IMR-90 (cell line): ENCODE results near the gene DLGAP4. TPM values are rescaled to one million over a fixed set of nuclear protein-coding genes. Genes with fewer than 3 reads are reported as not detected.

Source experiments
- ATAC-seq: fragments of 200-7000 bp; cut with Tn5 transposase; 2 replicates; pipeline ENCODE4 v1.9.1; 2020; ENCODE audit warnings: low read depth, mild to moderate bottlenecking, moderate library complexity
- BruUV-seq: library from RNA; stranded (reverse); fragments of 400-500 nt; replicated peaks from 2 replicates; lab custom pipeline; 2021; lab: Mats Ljungman, UMichigan
- CTCF ChIA-PET: fragments of 300-600 bp; formaldehyde crosslinking; extraction: SDS; loops from one replicate; lab custom pipeline; 2021; ENCODE audit warnings: antibody characterized with exemption; lab: Yijun Ruan, JAX
- POLR2A ChIA-PET: fragments of 300-600 bp; sonication (Branson Sonifier 250); formaldehyde crosslinking; loops from one replicate; lab custom pipeline; 2022; ENCODE audit warnings: antibody characterized with exemption; ENCODE audit not compliant: unreplicated experiment; lab: Charles Lee
- DNase-seq: peaks from one replicate; pipeline ENCODE4 v3.0.0; 2013
- H2AFZ ChIP-seq: replicated peaks from 2 replicates; pipeline ENCODE3; 2013; ENCODE audit warnings: low read length, mild to moderate bottlenecking; ENCODE audit not compliant: poor library complexity
- H2AK5ac ChIP-seq: 2 replicates; pipeline ENCODE4 v1.6.1; 2013; ENCODE audit warnings: low read depth, low read length, inconsistent platforms
- H2AK9ac ChIP-seq: replicated peaks from 2 replicates; pipeline ENCODE3; 2013; ENCODE audit warnings: mild to moderate bottlenecking, low read depth, low read length, moderate library complexity; ENCODE audit not compliant: poor library complexity
- H2BK120ac ChIP-seq: 2 replicates; pipeline ENCODE4 v1.6.1; 2013; ENCODE audit warnings: low read depth, low read length, inconsistent platforms
- H2BK15ac ChIP-seq: 3 replicates; pipeline ENCODE4 v1.6.1; 2013; ENCODE audit warnings: low read depth, low read length, inconsistent platforms
- H2BK20ac ChIP-seq: 2 replicates; pipeline ENCODE4 v1.6.1; 2013; ENCODE audit warnings: low read depth, mild to moderate bottlenecking, inconsistent platforms, low read length, moderate library complexity
- H2BK5ac ChIP-seq: 2 replicates; pipeline ENCODE4 v1.6.1; 2013; ENCODE audit warnings: mild to moderate bottlenecking, low read depth, low read length, inconsistent platforms; ENCODE audit not compliant: poor library complexity, severe bottlenecking
- H3K14ac ChIP-seq: replicated peaks from 2 replicates; pipeline ENCODE4 v1.6.1; 2013; ENCODE audit warnings: low read depth, low read length, inconsistent platforms
- H3K18ac ChIP-seq: 2 replicates; pipeline ENCODE4 v1.6.1; 2013; ENCODE audit warnings: low read depth, low read length, control low read depth
- H3K23ac ChIP-seq: 2 replicates; pipeline ENCODE4 v1.6.1; 2013; ENCODE audit warnings: low read depth, low read length, inconsistent platforms
- H3K27ac ChIP-seq: 2 replicates; pipeline ENCODE4 v1.5.1; 2013; ENCODE audit warnings: mild to moderate bottlenecking, control low read depth, low read length; ENCODE audit not compliant: insufficient read depth
- H3K27me3 ChIP-seq: 2 replicates; pipeline ENCODE4 v1.6.1; 2013; ENCODE audit warnings: low read length; ENCODE audit not compliant: control insufficient read depth, insufficient read depth
- H3K36me3 ChIP-seq: 2 replicates; pipeline ENCODE4 v1.6.1; 2013; ENCODE audit warnings: low read length, mixed read lengths; ENCODE audit not compliant: control insufficient read depth, insufficient read depth
- H3K4ac ChIP-seq: 2 replicates; pipeline ENCODE4 v1.6.1; 2013; ENCODE audit warnings: low read depth, low read length, inconsistent platforms
- H3K4me1 ChIP-seq: 2 replicates; pipeline ENCODE4 v1.6.1; 2013; ENCODE audit warnings: low read length, mixed read lengths; ENCODE audit not compliant: control insufficient read depth, insufficient read depth
- H3K4me2 ChIP-seq: 2 replicates; pipeline ENCODE4 v1.6.1; 2013; ENCODE audit warnings: low read depth, mild to moderate bottlenecking, control low read depth, low read length, moderate library complexity
- H3K4me3 ChIP-seq: 2 replicates; pipeline ENCODE4 v1.5.1; 2013; ENCODE audit warnings: low read depth, mild to moderate bottlenecking, control low read depth, low read length, moderate library complexity; ENCODE audit not compliant: insufficient read depth
- H3K56ac ChIP-seq: 2 replicates; pipeline ENCODE4 v1.6.1; 2013; ENCODE audit warnings: low read length, inconsistent platforms; ENCODE audit not compliant: insufficient read depth; ENCODE audit errors: extremely low read depth
- H3K79me1 ChIP-seq, 2 experiments: 2 replicates each; pipeline ENCODE4 v1.6.1; 2013; ENCODE audit warnings: low read length in 2 of 2, inconsistent platforms in 1 of 2, low read depth in 1 of 2
- H3K9ac ChIP-seq: 2 replicates; pipeline ENCODE4 v1.6.1; 2013; ENCODE audit warnings: low read depth, low read length, control low read depth
- H3K9me1 ChIP-seq: 2 replicates; pipeline ENCODE4 v1.6.1; 2013; ENCODE audit warnings: low read length, inconsistent platforms; ENCODE audit not compliant: insufficient read depth
- H3K9me3 ChIP-seq: 2 replicates; pipeline ENCODE4 v1.6.1; 2013; ENCODE audit warnings: low read length; ENCODE audit not compliant: control insufficient read depth, insufficient read depth
- H4K20me1 ChIP-seq: 2 replicates; pipeline ENCODE4 v1.6.1; 2013; ENCODE audit warnings: low read length, inconsistent platforms; ENCODE audit not compliant: insufficient read depth
- H4K5ac ChIP-seq: 2 replicates; pipeline ENCODE4 v1.6.1; 2013; ENCODE audit warnings: mild to moderate bottlenecking, low read depth, low read length, control low read depth
- H4K8ac ChIP-seq, 2 experiments: 2 replicates each; pipeline ENCODE4 v1.6.1; 2013; ENCODE audit warnings: low read depth in 2 of 2, low read length in 2 of 2, control low read depth in 1 of 2, inconsistent platforms in 1 of 2
- H4K91ac ChIP-seq: 2 replicates; pipeline ENCODE4 v1.6.1; 2013; ENCODE audit warnings: low read depth, low read length, inconsistent platforms; ENCODE audit not compliant: insufficient read depth
- BHLHE40 ChIP-seq: fragments of 150-350 bp; IDR thresholded peaks from 2 replicates; pipeline ENCODE4 v1.6.1; 2016; ENCODE audit warnings: mild to moderate bottlenecking, low read depth, low read length
- CEBPB ChIP-seq: IDR thresholded peaks from 2 replicates; pipeline ENCODE4 v1.6.1; 2012; ENCODE audit warnings: low read depth, low read length, improper control_type of control experiment
- CHD1 ChIP-seq: IDR thresholded peaks from 2 replicates; pipeline ENCODE4 v1.6.1; 2012; ENCODE audit warnings: low read depth, low read length, improper control_type of control experiment
- FOS ChIP-seq: fragments of 150-350 bp; IDR thresholded peaks from 2 replicates; pipeline ENCODE4 v1.6.1; 2016; ENCODE audit warnings: low read depth, low read length
- MAZ ChIP-seq: IDR thresholded peaks from 2 replicates; pipeline ENCODE4 v1.6.1; 2012; ENCODE audit warnings: low read depth, mild to moderate bottlenecking, low read length, improper control_type of control experiment, moderate library complexity, borderline replicate concordance
- MXI1 ChIP-seq: IDR thresholded peaks from 2 replicates; pipeline ENCODE4 v1.6.1; 2012; ENCODE audit warnings: low read depth, mild to moderate bottlenecking, low read length, moderate library complexity, borderline replicate concordance
- NFE2L2 ChIP-seq: fragments of 150-350 bp; IDR thresholded peaks from 2 replicates; pipeline ENCODE4 v1.6.1; 2016; ENCODE audit warnings: low read depth, mild to moderate bottlenecking, low read length
- POLR2A ChIP-seq: IDR thresholded peaks from 2 replicates; pipeline ENCODE4 v1.6.1; 2012; ENCODE audit warnings: mild to moderate bottlenecking, low read depth, low read length
- RAD21 ChIP-seq: IDR thresholded peaks from 2 replicates; pipeline ENCODE4 v1.6.1; 2012; ENCODE audit warnings: low read length, improper control_type of control experiment
- RCOR1 ChIP-seq: IDR thresholded peaks from 2 replicates; pipeline ENCODE4 v1.6.1; 2012; ENCODE audit warnings: mild to moderate bottlenecking, low read length, improper control_type of control experiment; ENCODE audit not compliant: insufficient replicate concordance
- RFX5 ChIP-seq: IDR thresholded peaks from 2 replicates; pipeline ENCODE4 v1.8.0; 2012; ENCODE audit warnings: low read depth, mild to moderate bottlenecking, low read length, moderate library complexity
- SMC3 ChIP-seq: fragments of 150-350 bp; IDR thresholded peaks from 2 replicates; pipeline ENCODE4 v1.6.1; 2016; ENCODE audit warnings: low read depth, mild to moderate bottlenecking, antibody characterized with exemption, low read length, moderate library complexity
- WGBS, 2 experiments: methylation state at CpG; one replicate each; pipeline versions ENCODE4 v1.1.5 to v1.1.7; 2013; ENCODE audit warnings: missing lambda C conversion rate in 2 of 2; ENCODE audit not compliant: insufficient read length in 1 of 2; ENCODE audit errors: extremely low coverage in 2 of 2; 5-methylcytosine and 5-hydroxymethylcytosine counted together
- dilution Hi-C: fragments of 300-500 bp; cut with HindIII; formaldehyde crosslinking; loops from one replicate; pipeline ENCODE4 v1.14.3; 2018; ENCODE audit warnings: low sequenced_read_pairs; ENCODE audit not compliant: unreplicated experiment
- in situ Hi-C: fragments of 300-500 bp; cut with MboI; formaldehyde crosslinking; loops from 3 replicates; pipeline ENCODE4 v1.14.3; 2019; ENCODE audit warnings: low sequenced_read_pairs, inconsistent platforms, mixed read lengths
- intact Hi-C: fragments of 100-400 bp; cut with micrococcal nuclease; formaldehyde crosslinking; loops from 2 replicates; pipeline ENCODE4 v1.10.0; 2022
- polyA plus RNA-seq, 3 experiments: library from polyadenylated mRNA; depleted of rRNA; stranded (reverse); fragments of >200 nt; gene quantifications; 2 replicates each; pipeline ENCODE4 v1.2.3, GENCODE V29; 2012; ENCODE audit warnings: low replicate concordance in 1 of 3
- total RNA-seq: library from RNA; depleted of rRNA; stranded (reverse); fragments of >200 nt; gene quantifications from 2 replicates; pipeline ENCODE4 v1.2.3, GENCODE V29; 2012
- TF ChIP-seq, protein P1 (sequence below): fragments of 150-350 bp; IDR thresholded peaks from 2 replicates; pipeline ENCODE4 v1.6.1; 2016; ENCODE audit warnings: low read depth, mild to moderate bottlenecking, low read length, moderate library complexity, borderline replicate concordance
- TF ChIP-seq, protein P2 (sequence below): conservative IDR thresholded peaks from 2 replicates; pipeline ENCODE4 v1.5.1; 2012; ENCODE audit warnings: mild to moderate bottlenecking, low read depth, low read length, improper control_type of control experiment

The DLGAP4 gene
- total and polyA plus RNA-seq, 2 of the 4 experiments (the other 2 are of a cell fraction), result 32.3 to 73.2 TPM

DNA sequence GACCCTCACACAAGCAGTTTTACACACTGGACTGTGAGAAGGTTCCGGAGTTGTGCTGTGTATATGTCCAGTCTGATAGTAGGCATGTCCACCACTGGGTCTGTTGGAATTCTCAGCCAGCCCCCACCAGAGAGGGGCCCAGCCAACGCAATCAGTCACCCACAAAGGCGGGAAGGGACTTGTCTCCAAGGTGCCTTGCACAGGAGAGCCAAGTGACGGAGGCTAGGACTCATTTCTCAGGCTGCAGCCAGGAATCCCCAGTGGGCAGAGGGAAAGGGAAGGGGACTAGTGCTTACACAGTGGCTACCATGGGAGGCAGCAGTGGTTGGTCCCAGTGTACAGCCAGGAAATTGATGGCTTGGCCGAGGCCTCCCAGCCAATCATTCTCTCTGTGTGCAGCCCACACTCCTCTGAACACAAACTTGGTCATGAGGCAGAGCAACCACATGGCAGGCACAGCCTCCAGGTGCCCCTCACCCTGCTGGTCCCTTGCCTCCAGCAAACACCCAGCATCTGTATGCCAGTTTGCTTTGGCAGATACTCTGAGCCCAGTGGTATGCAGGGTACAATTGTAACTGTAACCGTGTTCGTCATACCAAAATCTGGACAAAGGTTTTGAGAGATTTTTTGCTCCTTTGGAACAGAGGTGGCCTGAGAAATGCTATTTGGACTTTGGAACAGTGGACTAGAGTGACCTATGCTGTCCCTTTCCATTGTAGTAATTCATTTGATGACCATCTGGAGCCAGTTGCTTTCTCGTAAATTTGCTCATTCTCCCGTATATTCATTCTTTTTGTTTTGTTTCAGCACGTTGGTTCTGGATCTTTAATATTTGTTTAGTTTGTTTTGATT lies 162.2 kb downstream of the DLGAP4 start (continued):
- TF ChIP-seq RAD21, result no peak

- Histone ChIP-seq H3K56ac (no peak overlapping the region), H2AK5ac (no peak overlapping the region), H3K9me1 (peaks cover 69% of the 10 kb centered on the region), H4K20me1 (peaks cover 100% of the 10 kb centered on the region), H3K4me3 (no peak overlapping the region), H2AFZ (no peak overlapping the region), H3K9me3 (no peaks in the 10 kb centered on the region), H2BK5ac (no peak overlapping the region), H3K14ac (no peak overlapping the region), H3K27me3 (no peaks in the 10 kb centered on the region), H3K27ac (no peak overlapping the region), H4K5ac (no peak overlapping the region), H3K4me1 (peaks cover 59% of the 10 kb centered on the region), H2BK120ac (no peak overlapping the region), H3K23ac (peak overlapping the region; percentile 70; the same call in 1 of the 2 replicates), H3K18ac (no peak overlapping the region), H2AK9ac (no peak overlapping the region), H4K8ac (no peak overlapping the region), H3K36me3 (peaks cover 11% of the 10 kb centered on the region; the same call in 1 of the 2 replicates), H2BK15ac (no peak overlapping the region), H3K79me1 (peaks cover 13 to 89% of the 10 kb centered on the region in 2 experiments; a peak in 3 of 4 replicates), H2BK20ac (no peak overlapping the region), H3K4me2 (no peak overlapping the region), H4K91ac (no peak overlapping the region), H3K9ac (no peak overlapping the region), H3K4ac (no peak overlapping the region)
- DNase-seq (no peak), ATAC-seq (no peak)
- intact Hi-C loops (no loop called here), in situ Hi-C loops (no loop called here), dilution Hi-C loops (no loop called here)
- BruUV-seq, result no TSS peak
- ChIA-PET POLR2A (no interaction called here), CTCF (no interaction called here)
- 57% methylated on average over 1 of the region's 2 CpGs; no CpG with 5 or more reads in 1 of the 2 experiments for WGBS, 2 experiments
- TF ChIP-seq, protein P1, sequence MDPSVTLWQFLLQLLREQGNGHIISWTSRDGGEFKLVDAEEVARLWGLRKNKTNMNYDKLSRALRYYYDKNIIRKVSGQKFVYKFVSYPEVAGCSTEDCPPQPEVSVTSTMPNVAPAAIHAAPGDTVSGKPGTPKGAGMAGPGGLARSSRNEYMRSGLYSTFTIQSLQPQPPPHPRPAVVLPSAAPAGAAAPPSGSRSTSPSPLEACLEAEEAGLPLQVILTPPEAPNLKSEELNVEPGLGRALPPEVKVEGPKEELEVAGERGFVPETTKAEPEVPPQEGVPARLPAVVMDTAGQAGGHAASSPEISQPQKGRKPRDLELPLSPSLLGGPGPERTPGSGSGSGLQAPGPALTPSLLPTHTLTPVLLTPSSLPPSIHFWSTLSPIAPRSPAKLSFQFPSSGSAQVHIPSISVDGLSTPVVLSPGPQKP, result no peak
- TF ChIP-seq BHLHE40 (no peak), POLR2A (no peak), NFE2L2 (no peak), MXI1 (no peak), MAZ (no peak), CHD1 (no peak), CEBPB (no peak), RFX5 (no peak), RCOR1 (no peak), FOS (no peak), SMC3 (no peak), RAD21 (no peak)
- TF ChIP-seq, protein P2, sequence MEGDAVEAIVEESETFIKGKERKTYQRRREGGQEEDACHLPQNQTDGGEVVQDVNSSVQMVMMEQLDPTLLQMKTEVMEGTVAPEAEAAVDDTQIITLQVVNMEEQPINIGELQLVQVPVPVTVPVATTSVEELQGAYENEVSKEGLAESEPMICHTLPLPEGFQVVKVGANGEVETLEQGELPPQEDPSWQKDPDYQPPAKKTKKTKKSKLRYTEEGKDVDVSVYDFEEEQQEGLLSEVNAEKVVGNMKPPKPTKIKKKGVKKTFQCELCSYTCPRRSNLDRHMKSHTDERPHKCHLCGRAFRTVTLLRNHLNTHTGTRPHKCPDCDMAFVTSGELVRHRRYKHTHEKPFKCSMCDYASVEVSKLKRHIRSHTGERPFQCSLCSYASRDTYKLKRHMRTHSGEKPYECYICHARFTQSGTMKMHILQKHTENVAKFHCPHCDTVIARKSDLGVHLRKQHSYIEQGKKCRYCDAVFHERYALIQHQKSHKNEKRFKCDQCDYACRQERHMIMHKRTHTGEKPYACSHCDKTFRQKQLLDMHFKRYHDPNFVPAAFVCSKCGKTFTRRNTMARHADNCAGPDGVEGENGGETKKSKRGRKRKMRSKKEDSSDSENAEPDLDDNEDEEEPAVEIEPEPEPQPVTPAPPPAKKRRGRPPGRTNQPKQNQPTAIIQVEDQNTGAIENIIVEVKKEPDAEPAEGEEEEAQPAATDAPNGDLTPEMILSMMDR, result no peak
Observed at GRCh38 chr20:36469973-36470372, 163.8 kb downstream of the DLGAP4 start.
